H1 (cell line): ENCODE measurements around the gene ROBO2. TPM values are rescaled to one million over a fixed set of nuclear protein-coding genes. Genes with fewer than 3 reads are reported as not detected.

Experiments
- CTCF ChIA-PET: fragments of 300-600 bp; sonication (Branson Sonifier 250); formaldehyde crosslinking; loops from one replicate; lab custom pipeline; 2021; ENCODE audit not compliant: partially characterized antibody; lab: Charles Lee
- POLR2A ChIA-PET: fragments of 300-600 bp; sonication (Branson Sonifier 250); formaldehyde crosslinking; loops from one replicate; lab custom pipeline; 2021; ENCODE audit warnings: inconsistent platforms; ENCODE audit not compliant: partially characterized antibody; lab: Charles Lee
- DNase-seq, 2 experiments: peaks; one replicate each; pipeline versions ENCODE4 v3.0.0 to v3.0.0-alpha.2; 2010 to 2022; ENCODE audit warnings: low spot score in 2 of 2, low read depth in 1 of 2, mixed read lengths in 1 of 2
- FAIRE-seq: peaks from 2 replicates; lab custom pipeline; 2011; peaks lifted over from hg19 to GRCh38; lab: Jason Lieb, UNC
- H2AFZ ChIP-seq: 2 replicates; pipeline ENCODE4 v1.8.1; 2012; ENCODE audit warnings: low read length, inconsistent platforms
- H2AK5ac ChIP-seq: 2 replicates; pipeline ENCODE4 v1.6.1; 2013; ENCODE audit warnings: low read depth, low read length
- H2BK120ac ChIP-seq: replicated peaks from 2 replicates; pipeline ENCODE3; 2013; ENCODE audit warnings: low read depth, low read length, inconsistent platforms
- H2BK12ac ChIP-seq: 2 replicates; pipeline ENCODE4 v1.6.1; 2013; ENCODE audit warnings: low read depth, low read length
- H2BK15ac ChIP-seq: 2 replicates; pipeline ENCODE4 v1.6.1; 2013; ENCODE audit warnings: low read length
- H2BK20ac ChIP-seq: 2 replicates; pipeline ENCODE4 v1.6.1; 2013; ENCODE audit warnings: low read length
- H2BK5ac ChIP-seq: 2 replicates; pipeline ENCODE4 v1.6.1; 2013; ENCODE audit warnings: low read depth, low read length
- H3K14ac ChIP-seq: 2 replicates; pipeline ENCODE4 v1.6.1; 2013; ENCODE audit warnings: inconsistent platforms; ENCODE audit not compliant: insufficient read length
- H3K18ac ChIP-seq: 2 replicates; pipeline ENCODE4 v1.6.1; 2013; ENCODE audit warnings: low read length; ENCODE audit errors: extremely low read depth
- H3K23ac ChIP-seq: 2 replicates; pipeline ENCODE4 v1.6.1; 2013; ENCODE audit warnings: inconsistent platforms; ENCODE audit not compliant: insufficient read length
- H3K23me2 ChIP-seq: 2 replicates; pipeline ENCODE4 v1.6.1; 2013; ENCODE audit warnings: low read depth, low read length
- H3K27ac ChIP-seq: 2 replicates; pipeline ENCODE4 v1.6.1; 2011; ENCODE audit warnings: low read depth, low read length, inconsistent platforms
- H3K27me3 ChIP-seq, 4 experiments: replicated peaks in 1 of 4; 1 replicate in 1 of 4; 2 replicates in 3 of 4; pipeline versions ENCODE4 v1.6.1 to v1.8.1; 2011 to 2013; ENCODE audit warnings: low read length in 3 of 4, mild to moderate bottlenecking in 3 of 4, inconsistent platforms in 2 of 4, mixed read lengths in 2 of 4, moderate library complexity in 1 of 4; ENCODE audit not compliant: control insufficient read depth in 3 of 4, insufficient read depth in 3 of 4; ENCODE audit errors: extremely low read depth in 1 of 4
- H3K36me3 ChIP-seq, 4 experiments: 2 replicates each; pipeline versions ENCODE4 v1.6.1 to v1.8.1; 2011 to 2013; ENCODE audit warnings: mild to moderate bottlenecking in 4 of 4, low read length in 3 of 4, moderate library complexity in 2 of 4, control low read depth in 1 of 4, inconsistent platforms in 1 of 4; ENCODE audit not compliant: insufficient read depth in 4 of 4, control insufficient read depth in 2 of 4
- H3K4ac ChIP-seq: replicated peaks from 2 replicates; pipeline ENCODE3; 2013; ENCODE audit warnings: low read length, low read depth, mixed read lengths, inconsistent platforms; ENCODE audit not compliant: insufficient read length
- H3K4me1 ChIP-seq, 4 experiments: replicated peaks in 1 of 4; 1 replicate in 1 of 4; 2 replicates in 3 of 4; pipeline versions ENCODE4 v1.6.1 to v1.8.1; 2011 to 2013; ENCODE audit warnings: low read length in 3 of 4, inconsistent platforms in 2 of 4, mixed read lengths in 1 of 4; ENCODE audit not compliant: insufficient read depth in 4 of 4, control insufficient read depth in 3 of 4
- H3K4me2 ChIP-seq, 2 experiments: 2 replicates each; pipeline versions ENCODE4 v1.6.1 to v1.8.1; 2011 to 2013; ENCODE audit warnings: low read depth in 2 of 2, low read length in 2 of 2, control low read depth in 1 of 2, inconsistent platforms in 1 of 2, mild to moderate bottlenecking in 1 of 2; ENCODE audit not compliant: insufficient read depth in 1 of 2
- H3K4me3 ChIP-seq, 4 experiments: fragments of 200-600, 300-600 bp in 1 of 4; sonication (generic), shearing (Covaris generic), sonication (Bioruptor Twin) in 1 of 4; 2 replicates each; pipeline versions ENCODE4 v1.5.1 to v1.8.1; 2011 to 2016; ENCODE audit warnings: low read length in 4 of 4, low read depth in 3 of 4, control low read depth in 2 of 4, inconsistent platforms in 2 of 4, mild to moderate bottlenecking in 2 of 4, mixed read lengths in 1 of 4, moderate library complexity in 1 of 4; ENCODE audit not compliant: insufficient read depth in 2 of 4; ENCODE audit errors: extremely low read depth in 1 of 4
- H3K56ac ChIP-seq: replicated peaks from 2 replicates; pipeline ENCODE3; 2013; ENCODE audit warnings: low read depth, mild to moderate bottlenecking, mixed read lengths, low read length, inconsistent platforms; ENCODE audit not compliant: insufficient read length
- H3K79me1 ChIP-seq: 2 replicates; pipeline ENCODE4 v1.6.1; 2013; ENCODE audit warnings: low read depth, low read length, control low read depth
- H3K79me2 ChIP-seq, 2 experiments: 2 replicates each; pipeline versions ENCODE4 v1.6.1 to v1.8.1; 2012 to 2013; ENCODE audit warnings: low read length in 2 of 2, mild to moderate bottlenecking in 2 of 2, inconsistent platforms in 1 of 2; ENCODE audit not compliant: insufficient read depth in 2 of 2, control insufficient read depth in 1 of 2
- H3K9ac ChIP-seq, 4 experiments: replicated peaks in 1 of 4; 1 replicate in 1 of 4; 2 replicates in 3 of 4; pipeline versions ENCODE4 v1.6.1 to v1.8.1; 2011 to 2013; ENCODE audit warnings: low read depth in 3 of 4, low read length in 3 of 4, control low read depth in 2 of 4, mild to moderate bottlenecking in 2 of 4, moderate library complexity in 2 of 4, inconsistent platforms in 1 of 4; ENCODE audit errors: extremely low read depth in 1 of 4
- H3K9me3 ChIP-seq, 2 experiments: 2 replicates each; pipeline versions ENCODE4 v1.6.1 to v1.8.1; 2012 to 2013; ENCODE audit warnings: mild to moderate bottlenecking in 2 of 2, moderate library complexity in 2 of 2, control low read depth in 1 of 2, inconsistent platforms in 1 of 2, low read depth in 1 of 2, low read length in 1 of 2, mixed read lengths in 1 of 2; ENCODE audit not compliant: insufficient read depth in 2 of 2
- H4K20me1 ChIP-seq, 2 experiments: replicated peaks in 1 of 2; 2 replicates each; pipeline versions ENCODE3 to v1.8.1; 2011 to 2013; ENCODE audit warnings: inconsistent platforms in 2 of 2, low read length in 2 of 2, mild to moderate bottlenecking in 1 of 2; ENCODE audit not compliant: insufficient read depth in 2 of 2, control insufficient read depth in 1 of 2
- H4K5ac ChIP-seq: 2 replicates; pipeline ENCODE4 v1.6.1; 2013; ENCODE audit warnings: low read length, low read depth, mixed read lengths, inconsistent platforms; ENCODE audit not compliant: insufficient read length
- H4K8ac ChIP-seq: 2 replicates; pipeline ENCODE4 v1.8.0; 2013; ENCODE audit warnings: mild to moderate bottlenecking, moderate library complexity, low read length, inconsistent platforms; ENCODE audit not compliant: insufficient read depth; ENCODE audit errors: extremely low read depth
- H4K91ac ChIP-seq: replicated peaks from 2 replicates; pipeline ENCODE3; 2013; ENCODE audit warnings: low read length, mixed read lengths, inconsistent platforms; ENCODE audit not compliant: insufficient read length
- CREB1 ChIP-seq: IDR thresholded peaks from 2 replicates; pipeline ENCODE4 v1.6.1; 2012; ENCODE audit warnings: inconsistent platforms
- RFX5 ChIP-seq: IDR thresholded peaks from 2 replicates; pipeline ENCODE4 v1.6.1; 2011; ENCODE audit warnings: low read depth, low read length, improper control_type of control experiment, borderline replicate concordance
- WGBS, 2 experiments: shearing (Covaris generic) in 1 of 2; methylation state at CpG; one replicate each; pipeline versions ENCODE4 v1.1.6 to v1.1.7; 2013 to 2015; ENCODE audit warnings: low lambda C conversion rate in 2 of 2, mixed read lengths in 2 of 2, inconsistent platforms in 1 of 2, low coverage in 1 of 2, missing lambda C conversion rate in 1 of 2; ENCODE audit not compliant: insufficient replicate concordance in 2 of 2, insufficient coverage in 1 of 2, insufficient read length in 1 of 2; ENCODE audit errors: extremely low coverage in 1 of 2, missing lambda C conversion rate in 1 of 2; 5-methylcytosine and 5-hydroxymethylcytosine counted together
- polyA plus RNA-seq, 7 experiments: library from polyadenylated mRNA; depleted of rRNA in 3 of 7; stranded (reverse) in 5 of 7; unstranded in 2 of 7; fragments of >200 nt in 5 of 7; fragments of 200-250 nt in 2 of 7; gene quantifications; 1 replicate in 5 of 7; 2 replicates in 1 of 7; 4 replicates in 1 of 7; pipeline versions ENCODE4 v1.2.1 to v1.2.3, GENCODE V29; 2011 to 2013; ENCODE audit warnings: missing spikeins in 2 of 7, mixed read lengths in 2 of 7
- total RNA-seq: library from RNA; stranded (reverse); fragmentation: NEBNext Ultra II Directional; extraction: Animal tissue kit (Norgen Biotek cat#: 25700); gene quantifications from 2 replicates; pipeline ENCODE4 v1.2.1, GENCODE V29; 2021
- TF ChIP-seq, protein P1 (sequence below): IDR thresholded peaks from 2 replicates; pipeline ENCODE4 v1.6.1; 2012; ENCODE audit warnings: low read length, inconsistent platforms

Gene ROBO2
- total and polyA plus RNA-seq, 2 of the 8 experiments (the other 6 are each of a cell fraction or from before 2014, with no cell fraction given): 1.5 to 2.9 TPM

DNA sequence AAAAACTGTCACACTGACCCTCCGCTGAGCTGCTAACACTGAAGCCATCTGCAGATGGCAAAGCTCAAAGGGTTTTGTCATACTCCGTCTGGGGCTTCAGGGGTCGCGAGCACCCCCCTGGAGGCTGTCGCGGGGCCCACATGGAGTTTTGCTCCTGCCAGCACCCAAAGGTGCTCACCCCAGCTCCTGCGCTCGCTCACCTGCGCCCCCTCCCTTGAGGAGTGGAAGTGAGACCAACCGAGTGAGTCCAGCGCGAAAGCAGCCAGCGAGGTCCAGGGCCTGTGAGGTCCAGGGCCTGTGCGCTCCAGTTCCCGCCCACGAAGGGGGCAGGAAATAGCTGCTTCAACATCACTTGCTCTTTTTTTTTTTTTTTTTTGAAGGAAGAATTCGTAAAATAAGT lies 208.5 kb downstream of the ROBO2 start:
- H3K4ac ChIP-seq: no peak overlapping the region
- H3K79me2 ChIP-seq: no peaks in the 10 kb centered on the region
- no peak overlapping the region for H2BK120ac ChIP-seq
- no peak overlapping the region for H3K27ac ChIP-seq
- H3K4me3 ChIP-seq: no peak overlapping the region
- H3K9ac ChIP-seq: no peak overlapping the region
- H3K4me2 ChIP-seq: no peak overlapping the region
- no peak overlapping the region for H4K5ac ChIP-seq
- H3K27me3 ChIP-seq: no peaks in the 10 kb centered on the region
- H3K4me1 ChIP-seq: peaks cover 0 to 2% (median 0%) of the 10 kb centered on the region in 4 experiments; a peak in 1 of 7 replicates
- no peak overlapping the region for H2BK12ac ChIP-seq
- H2BK15ac ChIP-seq: no peak overlapping the region
- no peak overlapping the region for H3K18ac ChIP-seq
- H3K56ac ChIP-seq: no peak overlapping the region
- POLR2A ChIA-PET: interaction anchor here (1.5 kb wide), 1 partner anchor 8 kb away, joined by 4 read pairs; no protein-coding TSS in a partner anchor
- TF ChIP-seq CREB1 (no peak), RFX5 (no peak)
- TF ChIP-seq, protein P1, sequence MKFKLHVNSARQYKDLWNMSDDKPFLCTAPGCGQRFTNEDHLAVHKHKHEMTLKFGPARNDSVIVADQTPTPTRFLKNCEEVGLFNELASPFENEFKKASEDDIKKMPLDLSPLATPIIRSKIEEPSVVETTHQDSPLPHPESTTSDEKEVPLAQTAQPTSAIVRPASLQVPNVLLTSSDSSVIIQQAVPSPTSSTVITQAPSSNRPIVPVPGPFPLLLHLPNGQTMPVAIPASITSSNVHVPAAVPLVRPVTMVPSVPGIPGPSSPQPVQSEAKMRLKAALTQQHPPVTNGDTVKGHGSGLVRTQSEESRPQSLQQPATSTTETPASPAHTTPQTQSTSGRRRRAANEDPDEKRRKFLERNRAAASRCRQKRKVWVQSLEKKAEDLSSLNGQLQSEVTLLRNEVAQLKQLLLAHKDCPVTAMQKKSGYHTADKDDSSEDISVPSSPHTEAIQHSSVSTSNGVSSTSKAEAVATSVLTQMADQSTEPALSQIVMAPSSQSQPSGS: no peak
- H4K91ac ChIP-seq: no peak overlapping the region
- no peaks in the 10 kb centered on the region for H3K79me1 ChIP-seq
- H3K36me3 ChIP-seq: no peaks in the 10 kb centered on the region
- no peak overlapping the region for H4K8ac ChIP-seq
- H2BK5ac ChIP-seq: no peak overlapping the region
- no peak overlapping the region for H2AK5ac ChIP-seq
- no peak for DNase-seq
- H3K23ac ChIP-seq: no peak overlapping the region
- no peak overlapping the region for H2AFZ ChIP-seq
- H3K9me3 ChIP-seq: no peaks in the 10 kb centered on the region; a peak in 1 of 4 replicates
- H3K23me2 ChIP-seq: peaks cover 1% of the 10 kb centered on the region; the same call in 1 of the 2 replicates
- H4K20me1 ChIP-seq: no peaks in the 10 kb centered on the region
- CTCF ChIA-PET: interaction anchor here (0.6 to 2.6 kb wide), 8 partner anchors 9 to 568 kb away, joined by 3 to 8 read pairs (median 4); no protein-coding TSS in a partner anchor
- WGBS, 2 experiments: 96% methylated on average over 11 of the region's 17 CpGs; no CpG with 5 or more reads in 1 of the 2 experiments
- H3K14ac ChIP-seq: no peak overlapping the region
- H2BK20ac ChIP-seq: no peak overlapping the region
- no peak for FAIRE-seq
